Activated T-helper 9 cell treated with anti-CD3 and anti-CD28 coated beads, Interleukin-2, amount 50 U/mL, for 16 hours (primary cell): ENCODE results near the gene BSDC1.
"Not testable (repeated sequence)": the region's sequence is repeated elsewhere in the genome, so short reads cannot be mapped to it uniquely, and the experiment has no call there.

ENCODE experiments used
- DNase-seq: peaks from one replicate; pipeline ENCODE4 v3.0.0-alpha.2; 2020; ENCODE audit warnings: low read depth

The BSDC1 gene

GRCh38 chr1:32358435-32358834 lies 35.8 kb downstream of the BSDC1 start:
- DNase-seq: no peak

GRCh38 chr1:32357614-32358013 lies 36.6 kb downstream of the BSDC1 start:
- DNase-seq: no peak

- no peak for DNase-seq
These were observed 37.8 kb downstream of the BSDC1 start for GRCh38 chr1:32356478-32356877.

GRCh38 chr1:32355778-32356177 lies 38.5 kb downstream of the BSDC1 start:
- DNase-seq: not testable (repeated sequence)

GRCh38 chr1:32353886-32354570 lies 40.2 kb downstream of the BSDC1 start:
- no peak for DNase-seq

GRCh38 chr1:32353431-32353830 lies 40.8 kb downstream of the BSDC1 start:
- no peak for DNase-seq

GRCh38 chr1:32352831-32353383 lies 41.3 kb downstream of the BSDC1 start:
- DNase-seq: no peak

GRCh38 chr1:32352239-32352745 lies 41.9 kb downstream of the BSDC1 start:
- DNase-seq: no peak

GRCh38 chr1:32351399-32352238 lies 42.6 kb downstream of the BSDC1 start:
- DNase-seq: peak; percentile 86

- peak; percentile 68 for DNase-seq
These were observed 43.3 kb downstream of the BSDC1 start for GRCh38 chr1:32350785-32351398.

- no peak for DNase-seq
These were observed 45.0 kb downstream of the BSDC1 start for GRCh38 chr1:32349211-32349708.

- no peak for DNase-seq
These were observed 47.6 kb downstream of the BSDC1 start for GRCh38 chr1:32346532-32347157.

- DNase-seq: no peak
These were observed 48.9 kb downstream of the BSDC1 start for GRCh38 chr1:32345289-32345827.

- DNase-seq: no peak
These were observed 51.5 kb downstream of the BSDC1 start for GRCh38 chr1:32342704-32343103.

GRCh38 chr1:32341971-32342370 lies 52.3 kb downstream of the BSDC1 start:
- DNase-seq: no peak

GRCh38 chr1:32341186-32341757 lies 53.0 kb downstream of the BSDC1 start:
- no peak for DNase-seq

GRCh38 chr1:32339363-32339978 lies 54.8 kb downstream of the BSDC1 start:
- DNase-seq: no peak

- DNase-seq: no peak
These were observed 55.5 kb downstream of the BSDC1 start for GRCh38 chr1:32338637-32339145.

GRCh38 chr1:32337855-32338636 lies 56.2 kb downstream of the BSDC1 start:
- DNase-seq: no peak
